ENCODE data around the gene RAD52. TPM values are rescaled to one million over a fixed set of nuclear protein-coding genes. Genes with fewer than 3 reads are reported as not detected.

The RAD52 gene
- polyA plus RNA-seq, 2 of the 4 experiments (the other 2 are of a cell fraction) = 12.9 to 29.6 TPM

DNA sequence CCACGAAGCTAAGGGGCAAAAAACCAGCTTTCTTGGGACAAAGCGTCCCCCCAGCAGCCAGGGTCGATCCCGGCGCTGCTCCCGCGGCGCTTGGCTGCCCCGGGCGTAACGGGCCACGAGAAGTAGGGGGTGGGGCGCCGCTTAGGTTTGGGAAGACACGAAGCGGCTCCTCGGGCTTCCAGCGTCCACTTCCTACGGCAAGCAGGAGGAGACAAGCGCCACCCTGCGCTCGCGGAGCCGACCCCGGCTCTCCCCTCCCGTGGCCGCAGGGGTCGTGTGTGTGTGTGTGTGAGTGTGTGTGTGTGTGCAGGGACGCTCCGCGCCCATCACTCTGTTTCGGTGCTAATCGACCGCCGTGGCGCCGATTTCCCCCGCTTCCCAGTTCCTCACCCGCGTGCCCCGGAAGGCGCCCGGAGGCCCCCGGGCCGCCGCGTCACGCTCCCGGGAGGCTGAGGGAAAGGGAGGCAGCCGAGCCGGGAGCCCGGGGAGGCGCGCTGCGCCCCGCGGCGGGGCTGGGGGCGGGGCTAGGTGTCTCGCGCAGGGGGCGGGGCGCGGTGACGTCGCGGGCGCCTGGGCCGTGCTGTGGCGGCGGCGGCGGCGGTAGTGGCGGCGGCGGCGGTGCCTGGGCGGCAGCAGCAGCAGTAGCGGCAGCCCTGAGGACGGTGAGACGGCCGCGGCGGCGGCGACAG lies 41.3 kb upstream of the RAD52 start, which contains the start of gene ERC1 (continued):
- TF ChIP-seq CTCF (IDR thresholded peaks at IDR 0.05) = no peak
- TF ChIP-seq RFX5 (IDR thresholded peaks at IDR 0.05) = no peak
- no peak; the same call in none of the 2 replicates for TF ChIP-seq TP53 (CRISPR knock-in tag; IDR thresholded peaks at IDR 0.05)
- TF ChIP-seq HDAC2 (IDR thresholded peaks at IDR 0.05) = no peak

DNA sequence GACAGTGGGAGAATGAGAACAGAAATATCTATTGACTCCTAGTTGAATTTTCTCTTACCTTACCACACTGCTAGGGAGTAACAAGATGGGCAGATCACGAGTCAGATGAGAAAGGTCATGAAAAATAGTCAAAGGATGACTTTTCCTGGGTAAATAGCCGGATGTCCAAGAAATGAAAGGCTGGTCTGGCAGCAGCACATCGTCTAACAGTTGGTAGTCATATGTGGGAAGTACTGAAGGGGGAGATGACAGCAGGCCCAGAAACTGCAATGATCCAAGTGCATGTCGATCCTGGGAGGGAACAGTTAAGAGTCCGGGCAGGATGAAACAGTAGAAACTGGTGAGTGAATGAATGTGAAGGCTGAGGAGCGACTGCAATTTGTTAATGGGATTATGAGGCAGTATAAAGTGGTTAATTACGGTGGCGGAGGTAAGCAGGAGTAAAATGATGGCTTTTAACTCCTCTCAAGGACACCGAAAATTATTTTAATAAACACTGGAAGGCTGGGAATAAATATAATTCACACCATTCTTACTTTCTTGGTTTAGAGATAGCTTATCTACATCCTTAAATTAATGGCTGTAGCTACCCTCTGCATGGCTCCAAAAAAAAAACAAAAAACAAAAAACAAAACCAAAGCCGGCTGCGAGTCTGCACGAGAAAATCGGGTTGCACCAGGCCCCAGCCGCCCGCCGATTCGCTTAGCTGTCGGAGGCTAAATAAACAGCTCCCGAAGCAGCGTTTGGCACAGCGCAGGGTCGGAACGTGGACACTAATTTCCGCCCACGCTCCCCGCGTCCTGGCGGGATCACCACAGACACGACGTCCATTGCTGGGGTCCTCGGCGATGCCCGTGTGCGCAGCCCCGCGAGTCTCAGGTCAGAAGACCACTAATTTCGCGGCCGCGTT lies 40.5 kb upstream of the RAD52 start:
- DNase-seq (ENCODE audit: low read depth in 1 of 2, low spot score in 1 of 2) (peak; percentile 61 to 75), ATAC-seq (peak; percentile 45 to 65), FAIRE-seq (no peak)
- H3K4me2 ChIP-seq = peak overlapping the region; percentile 97
- peak overlapping the region; percentile 96 to 98 for H3K27ac ChIP-seq
- peaks cover 34% of the 10 kb centered on the region for H3K4me1 ChIP-seq
- 2% methylated on average over 40 of the region's 40 CpGs for WGBS (ENCODE audit: missing lambda C conversion rate)
- H3K4me3 ChIP-seq = peak overlapping the region; percentile 93
- CTCF ChIA-PET = interaction anchor here (0.6 to 1.2 kb wide), 2 partner anchors 42 to 103 kb away, joined by 3 to 6 read pairs; no protein-coding TSS in a partner anchor
- no peaks in the 10 kb centered on the region for H3K9me3 ChIP-seq
- POLR2A ChIA-PET = interaction anchor here (0.5 to 3.0 kb wide), 4 partner anchors 8 to 593 kb away, joined by 5 to 20 read pairs (median 6); partner anchors contain the start of gene RAD52
- TF ChIP-seq HMGXB4 (CRISPR knock-in tag; IDR thresholded peaks at IDR 0.05; ENCODE audit: borderline replicate concordance) = no peak
- TF ChIP-seq FOSB (CRISPR knock-in tag; IDR thresholded peaks at IDR 0.05) = no peak
- no peak for TF ChIP-seq MAZ (IDR thresholded peaks at IDR 0.05; ENCODE audit: borderline replicate concordance, low read depth, low read length)
- TF ChIP-seq RNF2 (IDR thresholded peaks at IDR 0.05; ENCODE audit: borderline replicate concordance, low read depth) = no peak
- TF ChIP-seq, protein P1, sequence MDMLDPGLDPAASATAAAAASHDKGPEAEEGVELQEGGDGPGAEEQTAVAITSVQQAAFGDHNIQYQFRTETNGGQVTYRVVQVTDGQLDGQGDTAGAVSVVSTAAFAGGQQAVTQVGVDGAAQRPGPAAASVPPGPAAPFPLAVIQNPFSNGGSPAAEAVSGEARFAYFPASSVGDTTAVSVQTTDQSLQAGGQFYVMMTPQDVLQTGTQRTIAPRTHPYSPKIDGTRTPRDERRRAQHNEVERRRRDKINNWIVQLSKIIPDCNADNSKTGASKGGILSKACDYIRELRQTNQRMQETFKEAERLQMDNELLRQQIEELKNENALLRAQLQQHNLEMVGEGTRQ (IDR thresholded peaks at IDR 0.05) = no peak; the same call in 1 of the 2 replicates
- TF ChIP-seq POLR2A (IDR thresholded peaks at IDR 0.05; ENCODE audit: low read length) = peak; percentile 28; the same call in 1 of the 2 replicates
- TF ChIP-seq RFX5 (IDR thresholded peaks at IDR 0.05) = no peak
- no peak for TF ChIP-seq ESRRA (IDR thresholded peaks at IDR 0.05; ENCODE audit: borderline replicate concordance, low read length)
- TF ChIP-seq RAD21 (conservative IDR thresholded peaks at IDR 0.05 in 1 of 2, IDR thresholded peaks at IDR 0.05 in 1 of 2) = no peak
- TF ChIP-seq SREBF2 (IDR thresholded peaks at IDR 0.05) = no peak
- no peak for TF ChIP-seq ELK1 (IDR thresholded peaks at IDR 0.05; ENCODE audit: low read depth, low read length)
- TF ChIP-seq ZSCAN20 (CRISPR knock-in tag; IDR thresholded peaks at IDR 0.05) = no peak
- no peak for TF ChIP-seq EHMT2 (IDR thresholded peaks at IDR 0.05; ENCODE audit: low read depth)
- TF ChIP-seq NR3C1 (IDR thresholded peaks at IDR 0.05) = no peak
- no peak for TF ChIP-seq CTCF (IDR thresholded peaks at IDR 0.05)
- no peak for TF ChIP-seq REST (IDR thresholded peaks at IDR 0.05)
- no peak for TF ChIP-seq HEYL (CRISPR knock-in tag; IDR thresholded peaks at IDR 0.05)
- no peak for TF ChIP-seq NPAS2 (CRISPR knock-in tag; IDR thresholded peaks at IDR 0.05; ENCODE audit: borderline replicate concordance)
- 0 out of 2 replicates have a peak, but pooled peaks have one; percentile 9 for TF ChIP-seq MYC (IDR thresholded peaks at IDR 0.05; ENCODE audit: borderline replicate concordance, low read length)
- no peak for TF ChIP-seq ZC3H11A (IDR thresholded peaks at IDR 0.05)
